ENCODE measurements around the gene OR52E6. TPM values are rescaled to one million over a fixed set of nuclear protein-coding genes. Genes with fewer than 3 reads are reported as not detected.

OR52E6 gene
- total RNA-seq, 1 donor from 2014 or later = not detected

DNA sequence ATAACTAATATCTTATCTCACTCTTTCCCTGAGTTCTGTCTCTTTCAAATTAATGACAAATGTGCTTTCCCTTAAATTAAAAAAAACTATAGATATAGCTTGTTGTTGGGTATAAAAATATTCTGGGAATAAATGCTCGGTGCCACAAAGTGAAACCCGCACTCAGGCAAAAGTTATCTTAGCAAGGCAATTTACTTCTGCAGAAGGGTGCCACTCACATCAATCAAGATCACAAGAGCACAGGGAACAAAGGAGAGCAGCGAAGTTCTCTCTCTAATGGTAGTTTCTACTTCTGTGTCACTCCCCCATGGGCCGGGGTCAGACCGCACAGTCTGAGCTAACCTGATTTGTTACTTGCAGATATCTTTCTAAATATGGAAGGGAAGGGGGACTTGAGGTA lies 37.7 kb downstream of the OR52E6 start:
- DNase-seq (ENCODE audit: low spot score) = no peak

DNA sequence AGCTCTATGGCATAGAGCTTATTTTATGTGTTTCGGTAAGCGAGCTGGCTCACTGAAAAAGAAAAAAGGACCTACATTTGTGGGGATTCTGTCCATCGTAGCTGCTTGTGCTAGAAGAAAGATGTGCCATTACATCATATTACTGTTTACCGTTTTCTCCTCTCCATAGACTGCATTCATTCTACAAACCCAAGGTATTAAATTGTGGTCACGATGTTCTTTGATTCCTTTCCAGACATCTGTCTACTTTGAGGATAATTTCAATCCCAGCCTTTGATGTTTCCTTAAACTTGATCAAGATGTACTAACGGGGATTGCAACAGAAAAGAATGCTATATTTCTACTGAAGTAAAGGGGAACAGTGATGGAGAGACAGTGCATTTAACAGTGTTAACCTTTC lies 45.2 kb downstream of the OR52E6 start:
- DNase-seq (ENCODE audit: low spot score) = peak; percentile 91

DNA sequence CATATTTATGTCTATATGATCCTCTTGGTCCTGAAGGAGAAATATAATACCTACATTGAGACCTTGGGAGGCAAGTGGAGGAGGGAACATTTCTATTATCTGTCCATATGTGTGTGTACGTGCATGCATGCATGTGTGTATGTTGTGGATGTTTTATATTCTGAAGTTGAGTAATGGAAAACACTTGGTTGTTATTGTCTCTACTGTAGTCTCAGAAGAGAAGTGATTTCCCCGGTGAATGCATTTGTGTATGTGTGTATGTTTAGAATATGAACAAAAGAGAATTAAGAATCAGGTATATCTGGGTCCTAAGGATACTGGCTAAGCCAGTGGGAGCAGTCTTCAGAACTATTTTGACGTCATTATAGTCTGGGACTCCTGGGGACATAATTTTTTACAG lies 50.5 kb downstream of the OR52E6 start, which contains the start of gene OR52N1:
TSS of gene OR52N1 (minus strand) at position 101 of the 400 bp plus-strand sequence. CDS start 2,449 bp downstream, outside the sequence.
- DNase-seq (ENCODE audit: low spot score) = no peak

Other genes starting within 250 kb of the OR52E6 start
- 4.1 TPM for gene TRIM6, start 245.3 kb downstream of the OR52E6 start, total RNA-seq (ENCODE audit: insufficient read depth, low replicate concordance)
- gene TRIM34, start 216.9 kb downstream of the OR52E6 start, total RNA-seq (ENCODE audit: insufficient read depth, low replicate concordance) = 10.1 TPM
- 22.9 TPM for gene TRIM5, start 156.8 kb downstream of the OR52E6 start, total RNA-seq (ENCODE audit: insufficient read depth, low replicate concordance)
- gene TRIM22, start 152.1 kb downstream of the OR52E6 start, total RNA-seq (ENCODE audit: insufficient read depth, low replicate concordance) = 67.7 TPM
- not detected for gene OR56B1, start 105.4 kb downstream of the OR52E6 start, total RNA-seq (ENCODE audit: insufficient read depth, low replicate concordance)
- gene OR52N4, start 87.7 kb downstream of the OR52E6 start, total RNA-seq (ENCODE audit: insufficient read depth, low replicate concordance) = 1.9 TPM
- 0.72 TPM for gene OR52N5, start 58.5 kb downstream of the OR52E6 start, total RNA-seq (ENCODE audit: insufficient read depth, low replicate concordance)
- 0.96 TPM for gene OR52N1, start 50.6 kb downstream of the OR52E6 start, total RNA-seq (ENCODE audit: insufficient read depth, low replicate concordance)
- not detected for gene OR52N2, start 33.0 kb downstream of the OR52E6 start, total RNA-seq (ENCODE audit: insufficient read depth, low replicate concordance)
- gene OR52E8, start 15.8 kb upstream of the OR52E6 start, total RNA-seq (ENCODE audit: insufficient read depth, low replicate concordance) = 1.9 TPM
- 4.6 TPM for gene OR52E4, start 38.7 kb upstream of the OR52E6 start, total RNA-seq (ENCODE audit: insufficient read depth, low replicate concordance)
- gene OR52E5, start 51.3 kb upstream of the OR52E6 start, total RNA-seq (ENCODE audit: insufficient read depth, low replicate concordance) = 0.96 TPM
- gene OR56A3, start 100.4 kb upstream of the OR52E6 start, total RNA-seq (ENCODE audit: insufficient read depth, low replicate concordance) = 2.6 TPM
- 5.5 TPM for gene OR56A5, start 126.6 kb upstream of the OR52E6 start, total RNA-seq (ENCODE audit: insufficient read depth, low replicate concordance)
- gene OR52L1, start 145.1 kb upstream of the OR52E6 start, total RNA-seq (ENCODE audit: insufficient read depth, low replicate concordance) = 3.4 TPM
- gene OR56A4, start 165.0 kb upstream of the OR52E6 start, total RNA-seq (ENCODE audit: insufficient read depth, low replicate concordance) = 2.4 TPM
- 2.2 TPM for gene OR56A1, start 188.9 kb upstream of the OR52E6 start, total RNA-seq (ENCODE audit: insufficient read depth, low replicate concordance)